DOHH2 (cell line): ENCODE measurements around the gene GDNF.

Experiments
- CTCF ChIP-seq: fragments of 200-600 bp; sonication (generic); IDR thresholded peaks from one replicate; pipeline ENCODE4 v1.5.1; 2014; ENCODE audit warnings: antibody characterized with exemption, mild to moderate bottlenecking, low read depth, low read length; ENCODE audit not compliant: poor library complexity, severe bottlenecking
- EZH2phosphoT487 ChIP-seq: fragments of 200-600 bp; sonication (generic); IDR thresholded peaks from 2 replicates; pipeline ENCODE4 v1.6.1; 2017; ENCODE audit warnings: borderline replicate concordance, mild to moderate bottlenecking, antibody characterized with exemption, low read length, moderate library complexity, mixed read lengths

GRCh38 chr5:37867654-37868053 is 27.8 kb upstream of the GDNF start:
- TF ChIP-seq CTCF: no peak
- TF ChIP-seq EZH2phosphoT487: no peak
